AG09319 (cell line): Measurements from ENCODE around the gene MEF2A.
"Not testable (repeated sequence)": the region's sequence is repeated elsewhere in the genome, so short reads cannot be mapped to it uniquely, and the experiment has no call there.

ENCODE experiments used
- DNase-seq: peaks from one replicate; pipeline ENCODE4 v3.0.0-alpha.2; 2010; ENCODE audit warnings: low read depth; ENCODE audit errors: extremely low read depth
- TF ChIP-seq, protein P1 (sequence below): IDR thresholded peaks from 2 replicates; pipeline ENCODE4 v1.5.1; 2011; ENCODE audit warnings: low read depth, mild to moderate bottlenecking, inconsistent platforms, low read length, moderate library complexity

Gene MEF2A

GRCh38 chr15:99644913-99645542 lies 79.2 kb downstream of the MEF2A start:
- TF ChIP-seq, protein P1, sequence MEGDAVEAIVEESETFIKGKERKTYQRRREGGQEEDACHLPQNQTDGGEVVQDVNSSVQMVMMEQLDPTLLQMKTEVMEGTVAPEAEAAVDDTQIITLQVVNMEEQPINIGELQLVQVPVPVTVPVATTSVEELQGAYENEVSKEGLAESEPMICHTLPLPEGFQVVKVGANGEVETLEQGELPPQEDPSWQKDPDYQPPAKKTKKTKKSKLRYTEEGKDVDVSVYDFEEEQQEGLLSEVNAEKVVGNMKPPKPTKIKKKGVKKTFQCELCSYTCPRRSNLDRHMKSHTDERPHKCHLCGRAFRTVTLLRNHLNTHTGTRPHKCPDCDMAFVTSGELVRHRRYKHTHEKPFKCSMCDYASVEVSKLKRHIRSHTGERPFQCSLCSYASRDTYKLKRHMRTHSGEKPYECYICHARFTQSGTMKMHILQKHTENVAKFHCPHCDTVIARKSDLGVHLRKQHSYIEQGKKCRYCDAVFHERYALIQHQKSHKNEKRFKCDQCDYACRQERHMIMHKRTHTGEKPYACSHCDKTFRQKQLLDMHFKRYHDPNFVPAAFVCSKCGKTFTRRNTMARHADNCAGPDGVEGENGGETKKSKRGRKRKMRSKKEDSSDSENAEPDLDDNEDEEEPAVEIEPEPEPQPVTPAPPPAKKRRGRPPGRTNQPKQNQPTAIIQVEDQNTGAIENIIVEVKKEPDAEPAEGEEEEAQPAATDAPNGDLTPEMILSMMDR = no peak
- no peak for DNase-seq

- no peak for DNase-seq
- TF ChIP-seq, protein P1 = no peak
Observed at GRCh38 chr15:99645543-99645935, 79.8 kb downstream of the MEF2A start.

GRCh38 chr15:99645951-99646350 lies 80.2 kb downstream of the MEF2A start:
- DNase-seq = no peak
- TF ChIP-seq, protein P1 = no peak

GRCh38 chr15:99651023-99651807 lies 85.4 kb downstream of the MEF2A start:
- DNase-seq = no peak
- TF ChIP-seq, protein P1 = no peak

DNA sequence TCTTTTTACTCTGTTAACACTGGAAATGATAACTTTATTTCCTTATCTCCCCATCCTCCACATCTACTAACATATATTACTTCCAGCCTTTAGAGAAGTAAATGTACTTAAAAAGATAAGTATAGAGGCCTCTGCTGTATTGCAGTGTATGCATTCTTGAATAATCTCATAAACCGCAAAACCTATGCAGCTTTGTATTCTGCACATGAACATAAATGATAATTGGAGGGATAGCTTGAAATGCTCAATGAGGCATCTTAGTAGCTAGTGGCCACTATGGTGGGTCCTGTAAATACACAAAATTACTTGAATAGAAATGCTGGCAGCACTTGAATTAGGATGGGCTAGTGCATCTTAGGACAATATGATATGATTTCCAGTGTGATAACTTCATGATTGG lies 90.4 kb downstream of the MEF2A start:
- DNase-seq = no peak
- TF ChIP-seq, protein P1 = no peak

DNA sequence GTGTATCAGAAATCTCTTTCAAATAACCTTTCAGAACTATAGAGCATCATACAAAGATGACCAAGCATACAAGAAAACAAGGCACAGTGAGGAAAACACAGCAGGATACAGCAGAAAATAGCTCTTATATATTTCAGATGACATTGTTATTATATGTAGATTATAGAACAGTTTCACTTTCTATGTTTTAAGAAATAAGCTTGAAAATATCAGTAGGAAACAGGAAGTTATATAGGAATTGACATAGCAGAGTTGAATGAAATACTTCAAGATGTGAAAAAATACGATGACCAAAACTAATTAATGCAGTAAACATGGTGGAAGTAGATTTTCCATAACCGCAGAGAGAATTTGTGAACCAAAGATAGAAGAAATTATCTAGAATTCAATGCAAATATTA lies 92.2 kb downstream of the MEF2A start:
- TF ChIP-seq, protein P1 = no peak
- DNase-seq = no peak

GRCh38 chr15:99662903-99663302 lies 97.1 kb downstream of the MEF2A start:
- DNase-seq = no peak
- TF ChIP-seq, protein P1 = no peak

DNA sequence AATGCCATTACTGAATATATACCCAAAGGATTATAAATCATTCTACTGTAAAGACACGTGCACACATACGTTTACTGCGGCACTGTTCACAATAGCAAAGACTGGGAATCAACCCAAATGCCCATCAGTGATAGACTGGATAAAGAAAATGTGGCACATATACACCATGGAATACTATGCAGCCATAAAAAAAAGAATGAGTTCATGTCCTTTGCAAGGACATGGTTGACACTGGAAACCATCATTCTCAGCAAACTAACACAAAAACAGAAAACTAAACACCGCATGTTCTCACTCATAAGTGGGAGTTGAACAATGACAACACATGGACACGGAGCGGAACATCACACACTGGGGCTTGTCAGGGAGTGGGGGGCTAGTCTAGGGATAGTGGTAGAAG lies 100.3 kb downstream of the MEF2A start:
- DNase-seq = not testable (repeated sequence)
